Stimulated activated CD8-positive, alpha-beta memory T cell treated with anti-CD3 and anti-CD28 coated beads, Interleukin-12 subunit alpha, Interleukin-12 subunit beta, amount 100 ng/mL, for 1 hour (primary cell): ENCODE measurements around the gene ENOSF1.
"Not testable (repeated sequence)": the region's sequence is repeated elsewhere in the genome, so short reads cannot be mapped to it uniquely, and the experiment has no call there.

Experiments used
- DNase-seq: peaks from one replicate; pipeline ENCODE4 v3.0.0-alpha.2; 2020; ENCODE audit warnings: low read depth

ENOSF1 gene

GRCh38 chr18:708096-708495 is 4.3 kb downstream of the ENOSF1 start:
- no peak for DNase-seq

- no peak for DNase-seq
Measured at GRCh38 chr18:706405-706804, 6.0 kb downstream of the ENOSF1 start.

GRCh38 chr18:703213-703967 is 9.0 kb downstream of the ENOSF1 start:
- no peak for DNase-seq

- DNase-seq = no peak
Measured at GRCh38 chr18:697800-698199, 14.6 kb downstream of the ENOSF1 start.

GRCh38 chr18:697012-697411 is 15.4 kb downstream of the ENOSF1 start:
- no peak for DNase-seq

- DNase-seq = no peak
Measured at GRCh38 chr18:693466-694187, 18.8 kb downstream of the ENOSF1 start.

GRCh38 chr18:692824-693223 is 19.6 kb downstream of the ENOSF1 start:
- DNase-seq = no peak

GRCh38 chr18:688323-688722 is 24.1 kb downstream of the ENOSF1 start:
- DNase-seq = no peak

- DNase-seq = no peak
Measured at GRCh38 chr18:686339-687111, 25.9 kb downstream of the ENOSF1 start.

GRCh38 chr18:685438-685837 is 27.0 kb downstream of the ENOSF1 start:
- no peak for DNase-seq

- DNase-seq = no peak
Measured at GRCh38 chr18:683531-683930, 28.9 kb downstream of the ENOSF1 start.

GRCh38 chr18:682833-683232 is 29.6 kb downstream of the ENOSF1 start:
- DNase-seq = no peak

- not testable (repeated sequence) for DNase-seq
Measured at GRCh38 chr18:682416-682815, 30.0 kb downstream of the ENOSF1 start.

GRCh38 chr18:681985-682384 is 30.4 kb downstream of the ENOSF1 start:
- DNase-seq = no peak

- no peak for DNase-seq
Measured at GRCh38 chr18:680392-680791, 32.0 kb downstream of the ENOSF1 start.

- no peak for DNase-seq
Measured at GRCh38 chr18:679516-679915, 32.9 kb downstream of the ENOSF1 start.

- DNase-seq = no peak
Measured at GRCh38 chr18:678482-679182, 33.8 kb downstream of the ENOSF1 start.

GRCh38 chr18:677951-678381 is 34.5 kb downstream of the ENOSF1 start:
- no peak for DNase-seq

- DNase-seq = no peak
Measured at GRCh38 chr18:677145-677544, 35.3 kb downstream of the ENOSF1 start.

GRCh38 chr18:676736-677135 is 35.7 kb downstream of the ENOSF1 start:
- DNase-seq = no peak

- no peak for DNase-seq
Measured at GRCh38 chr18:676069-676468, 36.4 kb downstream of the ENOSF1 start.

- no peak for DNase-seq
Measured at GRCh38 chr18:675307-675706, 37.1 kb downstream of the ENOSF1 start.
